SH-SY5Y (cell line): ENCODE measurements around the gene MAST2.

ENCODE experiments used
- GATA2 ChIP-seq: IDR thresholded peaks from 2 replicates; pipeline ENCODE4 v1.6.1; 2011; ENCODE audit warnings: mild to moderate bottlenecking, low read depth, low read length
- GATA3 ChIP-seq: IDR thresholded peaks from 2 replicates; pipeline ENCODE4 v1.6.1; 2011; ENCODE audit warnings: low read depth, mild to moderate bottlenecking, low read length, moderate library complexity

The MAST2 gene

GRCh38 chr1:45842786-45843185, 39.4 kb downstream of the MAST2 start:
- TF ChIP-seq GATA2 (no peak), GATA3 (no peak)

- TF ChIP-seq GATA2 (no peak), GATA3 (no peak)
These were observed 40.1 kb downstream of the MAST2 start for GRCh38 chr1:45843474-45843905.

GRCh38 chr1:45846931-45847330, 43.5 kb downstream of the MAST2 start:
- TF ChIP-seq GATA3 (no peak), GATA2 (no peak)

- TF ChIP-seq GATA3, result no peak
- no peak for TF ChIP-seq GATA2
These were observed 44.7 kb downstream of the MAST2 start for GRCh38 chr1:45848097-45848496.

- TF ChIP-seq GATA2 (no peak), GATA3 (no peak)
These were observed 45.3 kb downstream of the MAST2 start for GRCh38 chr1:45848714-45849113.

GRCh38 chr1:45850017-45850416, 46.6 kb downstream of the MAST2 start:
- TF ChIP-seq GATA3 (no peak), GATA2 (no peak)

GRCh38 chr1:45854724-45855123, 51.3 kb downstream of the MAST2 start:
- no peak for TF ChIP-seq GATA2
- TF ChIP-seq GATA3, result no peak

GRCh38 chr1:45857101-45857700, 53.8 kb downstream of the MAST2 start:
- no peak for TF ChIP-seq GATA3
- TF ChIP-seq GATA2, result no peak

- TF ChIP-seq GATA2 (no peak), GATA3 (no peak)
These were observed 55.8 kb downstream of the MAST2 start for GRCh38 chr1:45859221-45859620.

GRCh38 chr1:45862008-45862407, 58.6 kb downstream of the MAST2 start:
- TF ChIP-seq GATA2 (no peak), GATA3 (no peak)

- TF ChIP-seq GATA3 (no peak), GATA2 (no peak)
These were observed 59.8 kb downstream of the MAST2 start for GRCh38 chr1:45863218-45863617.

GRCh38 chr1:45864167-45865106, 61.0 kb downstream of the MAST2 start:
- TF ChIP-seq GATA3, result no peak
- TF ChIP-seq GATA2, result no peak

- TF ChIP-seq GATA2, result no peak
- TF ChIP-seq GATA3, result no peak
These were observed 64.4 kb downstream of the MAST2 start for GRCh38 chr1:45867697-45868348.

- TF ChIP-seq GATA2, result no peak
- TF ChIP-seq GATA3, result no peak
These were observed 65.4 kb downstream of the MAST2 start for GRCh38 chr1:45868861-45869260.
